Osteoblast (primary cell): Measurements from ENCODE around the gene ADCY2. TPM values are rescaled to one million over a fixed set of nuclear protein-coding genes. Genes with fewer than 3 reads are reported as not detected.

Experiments used
- DNase-seq: peaks from one replicate; pipeline ENCODE4 v3.0.0; 2011; ENCODE audit warnings: low spot score, mixed read lengths; ENCODE audit not compliant: insufficient read length; ENCODE audit errors: missing footprints
- H2AFZ ChIP-seq: 2 replicates; pipeline ENCODE4 v1.6.0; 2011; ENCODE audit warnings: mild to moderate bottlenecking, low read length
- H3K27ac ChIP-seq: 2 replicates; pipeline ENCODE4 v1.5.1; 2011; ENCODE audit warnings: mild to moderate bottlenecking, low read depth, low read length, moderate library complexity
- H3K27me3 ChIP-seq: 2 replicates; pipeline ENCODE4 v1.6.0; 2012; ENCODE audit warnings: mild to moderate bottlenecking, control low read depth, inconsistent platforms, low read length, moderate library complexity; ENCODE audit not compliant: insufficient read depth
- H3K36me3 ChIP-seq: 2 replicates; pipeline ENCODE4 v1.5.1; 2011; ENCODE audit warnings: mild to moderate bottlenecking, low read length, control low read depth, moderate library complexity; ENCODE audit not compliant: insufficient read depth
- H3K4me1 ChIP-seq: 2 replicates; pipeline ENCODE4 v1.5.1; 2011; ENCODE audit warnings: mild to moderate bottlenecking, low read length, control low read depth, moderate library complexity; ENCODE audit not compliant: insufficient read depth
- H3K4me2 ChIP-seq: 2 replicates; pipeline ENCODE4 v1.6.0; 2011; ENCODE audit warnings: mild to moderate bottlenecking, low read length; ENCODE audit not compliant: insufficient read depth
- H3K4me3 ChIP-seq: fragments of 200-600 bp; sonication (generic); 3 replicates; pipeline ENCODE4 v1.5.1; 2012; ENCODE audit warnings: mild to moderate bottlenecking, low read length, inconsistent platforms; ENCODE audit not compliant: insufficient read depth
- H3K79me2 ChIP-seq: 2 replicates; pipeline ENCODE4 v1.6.0; 2012; ENCODE audit warnings: mild to moderate bottlenecking, low read length, control low read depth, inconsistent platforms; ENCODE audit not compliant: insufficient read depth
- H3K9me3 ChIP-seq: 2 replicates; pipeline ENCODE4 v1.5.1; 2011; ENCODE audit warnings: low read depth, low read length, control low read depth
- H4K20me1 ChIP-seq: 2 replicates; pipeline ENCODE4 v1.6.0; 2012; ENCODE audit warnings: mild to moderate bottlenecking, low read length, control low read depth; ENCODE audit not compliant: insufficient read depth
- total RNA-seq: library from RNA; depleted of rRNA; stranded (reverse); fragments of >200 nt; gene quantifications from 2 replicates; pipeline ENCODE4 v1.2.3, GENCODE V29; 2012
- TF ChIP-seq, protein P1 (sequence below): IDR thresholded peaks from 2 replicates; pipeline ENCODE4 v1.5.1; 2011; ENCODE audit warnings: mild to moderate bottlenecking, low read depth, low read length, moderate library complexity; ENCODE audit errors: extremely low read depth

Gene ADCY2
- total RNA-seq, 1 donor, result under 0.01 TPM

- TF ChIP-seq, protein P1, sequence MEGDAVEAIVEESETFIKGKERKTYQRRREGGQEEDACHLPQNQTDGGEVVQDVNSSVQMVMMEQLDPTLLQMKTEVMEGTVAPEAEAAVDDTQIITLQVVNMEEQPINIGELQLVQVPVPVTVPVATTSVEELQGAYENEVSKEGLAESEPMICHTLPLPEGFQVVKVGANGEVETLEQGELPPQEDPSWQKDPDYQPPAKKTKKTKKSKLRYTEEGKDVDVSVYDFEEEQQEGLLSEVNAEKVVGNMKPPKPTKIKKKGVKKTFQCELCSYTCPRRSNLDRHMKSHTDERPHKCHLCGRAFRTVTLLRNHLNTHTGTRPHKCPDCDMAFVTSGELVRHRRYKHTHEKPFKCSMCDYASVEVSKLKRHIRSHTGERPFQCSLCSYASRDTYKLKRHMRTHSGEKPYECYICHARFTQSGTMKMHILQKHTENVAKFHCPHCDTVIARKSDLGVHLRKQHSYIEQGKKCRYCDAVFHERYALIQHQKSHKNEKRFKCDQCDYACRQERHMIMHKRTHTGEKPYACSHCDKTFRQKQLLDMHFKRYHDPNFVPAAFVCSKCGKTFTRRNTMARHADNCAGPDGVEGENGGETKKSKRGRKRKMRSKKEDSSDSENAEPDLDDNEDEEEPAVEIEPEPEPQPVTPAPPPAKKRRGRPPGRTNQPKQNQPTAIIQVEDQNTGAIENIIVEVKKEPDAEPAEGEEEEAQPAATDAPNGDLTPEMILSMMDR, result no peak
- Histone ChIP-seq H3K4me2 (no peak overlapping the region), H3K27me3 (peaks cover 14% of the 10 kb centered on the region), H3K36me3 (no peaks in the 10 kb centered on the region), H4K20me1 (no peaks in the 10 kb centered on the region), H3K9me3 (no peaks in the 10 kb centered on the region), H3K4me3 (no peak overlapping the region), H2AFZ (no peak overlapping the region), H3K27ac (no peak overlapping the region), H3K79me2 (no peaks in the 10 kb centered on the region), H3K4me1 (no peaks in the 10 kb centered on the region)
- DNase-seq, result no peak
Measured at GRCh38 chr5:7394889-7395431, 978 bp upstream of the ADCY2 start.

- Histone ChIP-seq H3K79me2 (no peaks in the 10 kb centered on the region), H2AFZ (no peak overlapping the region), H3K4me1 (no peaks in the 10 kb centered on the region), H3K27me3 (peaks cover 14% of the 10 kb centered on the region), H3K4me3 (no peak overlapping the region), H3K4me2 (no peak overlapping the region), H3K27ac (no peak overlapping the region), H3K9me3 (no peaks in the 10 kb centered on the region), H4K20me1 (no peaks in the 10 kb centered on the region), H3K36me3 (no peaks in the 10 kb centered on the region)
- DNase-seq, result no peak
- TF ChIP-seq, protein P1, result no peak
Measured at GRCh38 chr5:7395432-7395946, 449 bp upstream of the ADCY2 start.

- H3K27ac ChIP-seq, result no peak overlapping the region
- H2AFZ ChIP-seq, result no peak overlapping the region
- H3K36me3 ChIP-seq, result no peaks in the 10 kb centered on the region
- TF ChIP-seq, protein P1, result no peak
- H3K79me2 ChIP-seq, result no peaks in the 10 kb centered on the region
- no peak overlapping the region for H3K4me3 ChIP-seq
- peak; percentile 69 for DNase-seq
- no peaks in the 10 kb centered on the region for H4K20me1 ChIP-seq
- no peaks in the 10 kb centered on the region for H3K4me1 ChIP-seq
- H3K4me2 ChIP-seq, result no peak overlapping the region
- no peaks in the 10 kb centered on the region for H3K9me3 ChIP-seq
- H3K27me3 ChIP-seq, result peaks cover 14% of the 10 kb centered on the region
Measured at GRCh38 chr5:7396713-7397454, 946 bp downstream of the ADCY2 start.

GRCh38 chr5:7397937-7398336, 2.0 kb downstream of the ADCY2 start:
- no peaks in the 10 kb centered on the region for H3K4me1 ChIP-seq
- H3K4me3 ChIP-seq, result no peak overlapping the region
- no peak overlapping the region for H2AFZ ChIP-seq
- H3K9me3 ChIP-seq, result no peaks in the 10 kb centered on the region
- no peak overlapping the region for H3K4me2 ChIP-seq
- H3K79me2 ChIP-seq, result no peaks in the 10 kb centered on the region
- peaks cover 14% of the 10 kb centered on the region for H3K27me3 ChIP-seq
- no peaks in the 10 kb centered on the region for H3K36me3 ChIP-seq
- no peak for DNase-seq
- TF ChIP-seq, protein P1, result no peak
- H3K27ac ChIP-seq, result no peak overlapping the region
- no peaks in the 10 kb centered on the region for H4K20me1 ChIP-seq
